PC-3 (cell line): ENCODE results near the gene GBP6. TPM values are rescaled to one million over a fixed set of nuclear protein-coding genes. Genes with fewer than 3 reads are reported as not detected.

Experiments used
- ATAC-seq: fragments of 200-7000 bp; cut with Tn5 transposase; 2 replicates; pipeline ENCODE4 v1.9.1; 2020; ENCODE audit warnings: mild to moderate bottlenecking, moderate library complexity
- BruUV-seq: library from RNA; stranded (reverse); fragments of 400-500 nt; replicated peaks from 2 replicates; lab custom pipeline; 2021; lab: Mats Ljungman, UMichigan
- CTCF ChIA-PET: fragments of 300-600 bp; sonication (Branson Sonifier 250); formaldehyde crosslinking; loops from one replicate; lab custom pipeline; 2022; ENCODE audit warnings: antibody characterized with exemption; lab: Charles Lee
- POLR2A ChIA-PET: fragments of 300-600 bp; sonication (Branson Sonifier 250); formaldehyde crosslinking; loops from one replicate; lab custom pipeline; 2022; ENCODE audit warnings: antibody characterized with exemption; ENCODE audit not compliant: unreplicated experiment; lab: Charles Lee
- DNase-seq: peaks from one replicate; pipeline ENCODE4 v3.0.0-alpha.2; 2015
- H2AFZ ChIP-seq: fragments of 300-600 bp; sonication (generic); 2 replicates; pipeline ENCODE4 v1.6.0; 2016; ENCODE audit warnings: antibody characterized with exemption, low read length
- H3F3A ChIP-seq: fragments of 300-600 bp; sonication (generic); one replicate; pipeline ENCODE4 v1.6.0; 2017; ENCODE audit warnings: antibody characterized with exemption, low read length, control low read depth, mild to moderate bottlenecking; ENCODE audit not compliant: unreplicated experiment
- H3K27ac ChIP-seq: fragments of 300-600 bp; sonication (generic); 2 replicates; pipeline ENCODE4 v1.5.1; 2016; ENCODE audit warnings: mild to moderate bottlenecking, low read length
- H3K27me3 ChIP-seq: fragments of 300-600 bp; sonication (generic); 2 replicates; pipeline ENCODE4 v1.6.1; 2016; ENCODE audit warnings: low read length, mixed read lengths
- H3K36me3 ChIP-seq: fragments of 300-600 bp; sonication (generic); 2 replicates; pipeline ENCODE4 v1.6.1; 2016; ENCODE audit warnings: low read depth, mixed run types, low read length, mixed read lengths
- H3K4me1 ChIP-seq: fragments of 300-600 bp; sonication (generic); 2 replicates; pipeline ENCODE4 v1.5.1; 2016; ENCODE audit warnings: low read length; ENCODE audit not compliant: insufficient read depth
- H3K4me2 ChIP-seq: fragments of 300-600 bp; sonication (generic); 2 replicates; pipeline ENCODE4 v1.6.0; 2016; ENCODE audit warnings: low read length
- H3K4me3 ChIP-seq: fragments of 300-600 bp; sonication (generic); 2 replicates; pipeline ENCODE4 v1.5.1; 2016; ENCODE audit warnings: mild to moderate bottlenecking, low read length, mixed read lengths
- H3K79me2 ChIP-seq: fragments of 300-600 bp; sonication (generic); 2 replicates; pipeline ENCODE4 v1.6.1; 2017; ENCODE audit warnings: low read length, mixed read lengths
- H3K9ac ChIP-seq: fragments of 300-600 bp; sonication (generic); 2 replicates; pipeline ENCODE4 v1.6.0; 2016; ENCODE audit warnings: mild to moderate bottlenecking, low read length
- H3K9me2 ChIP-seq: fragments of 300-600 bp; sonication (generic); replicated peaks from 2 replicates; pipeline ENCODE4 v1.6.1; 2016; ENCODE audit warnings: mixed run types, low read length, mixed read lengths
- H3K9me3 ChIP-seq: fragments of 300-600 bp; sonication (generic); 2 replicates; pipeline ENCODE4 v1.6.1; 2016; ENCODE audit warnings: low read length, mixed read lengths
- H4K20me1 ChIP-seq: fragments of 300-600 bp; sonication (generic); 2 replicates; pipeline ENCODE4 v1.6.1; 2016; ENCODE audit warnings: low read length, mixed read lengths
- EZH2 ChIP-seq: fragments of 300-600 bp; sonication (generic); IDR thresholded peaks from one replicate; pipeline ENCODE4 v1.6.1; 2017; ENCODE audit warnings: antibody characterized with exemption, mild to moderate bottlenecking, low read length; ENCODE audit not compliant: unreplicated experiment
- EZH2phosphoT487 ChIP-seq: fragments of 300-600 bp; sonication (generic); IDR thresholded peaks from 2 replicates; pipeline ENCODE4 v1.6.1; 2018; ENCODE audit warnings: mild to moderate bottlenecking, antibody characterized with exemption, low read length, borderline replicate concordance
- intact Hi-C: fragments of 100-400 bp; cut with micrococcal nuclease; formaldehyde crosslinking; loops from 2 replicates; pipeline ENCODE4 v1.9.0; 2023
- total RNA-seq: library from RNA; depleted of rRNA; stranded (reverse); fragments of >200 nt; gene quantifications from 2 replicates; pipeline ENCODE4 v1.2.3, GENCODE V29; 2014
- TF ChIP-seq, protein P1 (sequence below): fragments of 300-600 bp; sonication (generic); conservative IDR thresholded peaks from 2 replicates; pipeline ENCODE4 v1.5.1; 2017; ENCODE audit warnings: antibody characterized with exemption, low read depth, mild to moderate bottlenecking, low read length

Gene GBP6
- total RNA-seq, 1 experiment from 2014 or later = 0.40 TPM

DNA sequence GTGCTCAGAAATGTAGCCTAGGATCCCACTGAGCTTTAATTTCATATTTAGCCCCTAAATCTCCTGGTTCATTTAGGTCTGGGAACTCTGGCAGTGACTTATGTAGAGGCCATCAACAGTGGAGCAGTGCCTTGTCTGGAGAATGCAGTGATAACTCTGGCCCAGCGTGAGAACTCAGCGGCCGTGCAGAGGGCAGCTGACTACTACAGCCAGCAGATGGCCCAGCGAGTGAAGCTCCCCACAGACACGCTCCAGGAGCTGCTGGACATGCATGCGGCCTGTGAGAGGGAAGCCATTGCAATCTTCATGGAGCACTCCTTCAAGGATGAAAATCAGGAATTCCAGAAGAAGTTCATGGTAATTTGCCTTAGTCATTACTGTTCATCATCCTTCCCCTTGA, 17.8 kb downstream of the GBP6 start:
- no peak overlapping the region for H3K9ac ChIP-seq
- H3K27me3 ChIP-seq = no peaks in the 10 kb centered on the region
- POLR2A ChIA-PET = no interaction called here
- TF ChIP-seq, protein P1, sequence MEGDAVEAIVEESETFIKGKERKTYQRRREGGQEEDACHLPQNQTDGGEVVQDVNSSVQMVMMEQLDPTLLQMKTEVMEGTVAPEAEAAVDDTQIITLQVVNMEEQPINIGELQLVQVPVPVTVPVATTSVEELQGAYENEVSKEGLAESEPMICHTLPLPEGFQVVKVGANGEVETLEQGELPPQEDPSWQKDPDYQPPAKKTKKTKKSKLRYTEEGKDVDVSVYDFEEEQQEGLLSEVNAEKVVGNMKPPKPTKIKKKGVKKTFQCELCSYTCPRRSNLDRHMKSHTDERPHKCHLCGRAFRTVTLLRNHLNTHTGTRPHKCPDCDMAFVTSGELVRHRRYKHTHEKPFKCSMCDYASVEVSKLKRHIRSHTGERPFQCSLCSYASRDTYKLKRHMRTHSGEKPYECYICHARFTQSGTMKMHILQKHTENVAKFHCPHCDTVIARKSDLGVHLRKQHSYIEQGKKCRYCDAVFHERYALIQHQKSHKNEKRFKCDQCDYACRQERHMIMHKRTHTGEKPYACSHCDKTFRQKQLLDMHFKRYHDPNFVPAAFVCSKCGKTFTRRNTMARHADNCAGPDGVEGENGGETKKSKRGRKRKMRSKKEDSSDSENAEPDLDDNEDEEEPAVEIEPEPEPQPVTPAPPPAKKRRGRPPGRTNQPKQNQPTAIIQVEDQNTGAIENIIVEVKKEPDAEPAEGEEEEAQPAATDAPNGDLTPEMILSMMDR = no peak
- TF ChIP-seq EZH2phosphoT487 (no peak), EZH2 (no peak)
- no peak overlapping the region for H3K4me2 ChIP-seq
- no peak overlapping the region for H2AFZ ChIP-seq
- no peak overlapping the region for H3K4me3 ChIP-seq
- H3K9me3 ChIP-seq = no peaks in the 10 kb centered on the region
- no peak for DNase-seq
- H3K27ac ChIP-seq = no peak overlapping the region
- BruUV-seq = no TSS peak
- ATAC-seq = no peak
- no peaks in the 10 kb centered on the region for H3K79me2 ChIP-seq
- H4K20me1 ChIP-seq = no peaks in the 10 kb centered on the region
- H3F3A ChIP-seq = no peaks in the 10 kb centered on the region
- H3K36me3 ChIP-seq = no peaks in the 10 kb centered on the region
- H3K4me1 ChIP-seq = no peaks in the 10 kb centered on the region
- CTCF ChIA-PET = interaction anchor here (0.5 kb wide), 1 partner anchor 241 kb away, joined by 3 read pairs; no protein-coding TSS in a partner anchor
- intact Hi-C loops = no loop called here
- H3K9me2 ChIP-seq = no peaks in the 10 kb centered on the region

DNA sequence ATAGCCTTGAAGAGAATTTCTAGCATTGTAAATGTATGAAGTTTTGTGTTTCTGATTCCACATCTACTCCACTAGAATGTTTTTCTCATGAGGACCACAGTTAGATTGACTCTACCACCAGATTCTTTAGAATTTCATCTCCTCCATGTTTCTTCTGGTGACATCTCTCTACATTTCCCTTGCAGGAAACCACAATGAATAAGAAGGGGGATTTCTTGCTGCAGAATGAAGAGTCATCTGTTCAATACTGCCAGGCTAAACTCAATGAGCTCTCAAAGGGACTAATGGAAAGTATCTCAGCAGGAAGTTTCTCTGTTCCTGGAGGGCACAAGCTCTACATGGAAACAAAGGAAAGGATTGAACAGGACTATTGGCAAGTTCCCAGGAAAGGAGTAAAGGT, 18.6 kb downstream of the GBP6 start:
- POLR2A ChIA-PET = no interaction called here

DNA sequence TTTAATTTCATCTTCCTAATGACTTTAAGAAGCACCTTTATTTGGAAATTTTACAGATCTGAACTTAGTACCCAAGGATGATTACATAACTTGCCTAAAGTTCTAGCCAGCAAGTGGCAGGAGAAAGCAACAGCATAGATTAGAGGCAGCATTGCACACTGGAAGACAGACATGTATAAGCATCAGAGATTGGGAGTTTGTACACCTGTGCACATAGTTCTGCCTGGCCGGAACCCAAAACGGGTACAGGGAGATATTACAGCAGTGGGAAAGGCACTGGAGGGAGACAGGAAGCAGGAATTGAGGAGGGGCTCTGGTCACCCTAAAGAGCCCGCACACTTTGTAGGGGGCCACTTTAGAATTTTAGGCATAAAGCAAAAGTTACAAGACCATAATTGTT, 19.3 kb downstream of the GBP6 start:
- TF ChIP-seq EZH2phosphoT487 = no peak
- TF ChIP-seq, protein P1 = no peak
- no peak for TF ChIP-seq EZH2
- Histone ChIP-seq H3K36me3 (no peaks in the 10 kb centered on the region), H3K9me2 (no peaks in the 10 kb centered on the region), H3K9ac (no peak overlapping the region), H3F3A (no peaks in the 10 kb centered on the region), H3K4me2 (no peak overlapping the region), H3K9me3 (no peaks in the 10 kb centered on the region), H2AFZ (no peak overlapping the region), H3K27me3 (no peaks in the 10 kb centered on the region), H3K4me1 (no peaks in the 10 kb centered on the region), H3K79me2 (no peaks in the 10 kb centered on the region), H4K20me1 (no peaks in the 10 kb centered on the region), H3K27ac (no peak overlapping the region), H3K4me3 (no peak overlapping the region)
- no peak for ATAC-seq
- CTCF ChIA-PET = no interaction called here
- POLR2A ChIA-PET = no interaction called here
- no peak for DNase-seq
- intact Hi-C loops = no loop called here
- no TSS peak for BruUV-seq

More for the DNA sequence above, 18.6 kb downstream of the GBP6 start:
- Histone ChIP-seq H2AFZ (no peak overlapping the region), H3K9me2 (no peaks in the 10 kb centered on the region), H3K9ac (no peak overlapping the region), H3K36me3 (no peaks in the 10 kb centered on the region), H3K27me3 (no peaks in the 10 kb centered on the region), H3K27ac (no peak overlapping the region), H3K9me3 (no peaks in the 10 kb centered on the region), H3K4me1 (no peaks in the 10 kb centered on the region), H3K4me2 (no peak overlapping the region), H3F3A (no peaks in the 10 kb centered on the region), H4K20me1 (no peaks in the 10 kb centered on the region), H3K4me3 (no peak overlapping the region), H3K79me2 (no peaks in the 10 kb centered on the region)
- ATAC-seq (no peak), DNase-seq (no peak)
- intact Hi-C loops = no loop called here
- no TSS peak for BruUV-seq
- TF ChIP-seq EZH2 (no peak), EZH2phosphoT487 (no peak)
- TF ChIP-seq, protein P1 = no peak
- CTCF ChIA-PET = no interaction called here
